SK-N-SH (cell line): ENCODE measurements around the gene KCND1. TPM values are rescaled to one million over a fixed set of nuclear protein-coding genes. Genes with fewer than 3 reads are reported as not detected.

ENCODE experiments used
- CTCF ChIA-PET: fragments of 300-600, 350-600 bp; formaldehyde crosslinking; extraction: SDS; loops from one replicate; lab custom pipeline; 2021; lab: Yijun Ruan, JAX
- POLR2A ChIA-PET: fragments of 350-600 bp; sonication (Branson Sonifier 250); formaldehyde crosslinking; extraction: SDS; loops from one replicate; lab custom pipeline; 2020; ENCODE audit warnings: antibody characterized with exemption, inconsistent platforms; lab: Yijun Ruan, JAX
- DNase-seq: peaks from one replicate; pipeline ENCODE4 v3.0.0; 2012
- H2AFZ ChIP-seq: fragments of 200-600 bp; sonication (generic); 2 replicates; pipeline ENCODE4 v1.8.1; 2016; ENCODE audit warnings: antibody characterized with exemption, mild to moderate bottlenecking, low read depth
- H3F3A ChIP-seq: fragments of 200-600 bp; sonication (generic); replicated peaks from 2 replicates; pipeline ENCODE3; 2016; ENCODE audit warnings: antibody characterized with exemption, mild to moderate bottlenecking; ENCODE audit not compliant: insufficient read depth
- H3K27ac ChIP-seq, 2 experiments: fragments of 200-500 bp in 1 of 2; fragments of 200-600 bp in 1 of 2; sonication (Bioruptor generic) in 1 of 2; sonication (generic), shearing (Covaris generic) in 1 of 2; 2 replicates each; pipeline versions ENCODE4 v1.5.1 to v1.6.1; 2014 to 2016; ENCODE audit warnings: low read depth in 2 of 2, inconsistent platforms in 1 of 2, low read length in 1 of 2, mild to moderate bottlenecking in 1 of 2, mixed read lengths in 1 of 2
- H3K27me3 ChIP-seq: fragments of 200-600 bp; sonication (generic), shearing (Covaris generic); 2 replicates; pipeline ENCODE4 v1.6.1; 2016; ENCODE audit warnings: mixed run types; ENCODE audit not compliant: insufficient read depth
- H3K36me3 ChIP-seq, 2 experiments: fragments of 200-500 bp in 1 of 2; fragments of 200-600 bp in 1 of 2; sonication (Bioruptor generic) in 1 of 2; sonication (generic) in 1 of 2; replicated peaks in 1 of 2; 2 replicates each; pipeline versions ENCODE3 to v1.5.1; 2014 to 2016; ENCODE audit warnings: low read length in 1 of 2, mild to moderate bottlenecking in 1 of 2; ENCODE audit not compliant: insufficient read depth in 2 of 2, control insufficient read depth in 1 of 2
- H3K4me1 ChIP-seq, 2 experiments: fragments of 200-500 bp in 1 of 2; fragments of 200-600 bp in 1 of 2; sonication (Bioruptor generic) in 1 of 2; sonication (generic), shearing (Covaris generic) in 1 of 2; 2 replicates each; pipeline versions ENCODE4 v1.5.1 to v1.6.1; 2014 to 2016; ENCODE audit warnings: low read depth in 1 of 2, low read length in 1 of 2, mixed run types in 1 of 2; ENCODE audit not compliant: insufficient read depth in 2 of 2, control insufficient read depth in 1 of 2
- H3K4me2 ChIP-seq: fragments of 200-600 bp; sonication (generic), shearing (Covaris generic); 2 replicates; pipeline ENCODE4 v1.6.1; 2017; ENCODE audit warnings: mixed run types
- H3K4me3 ChIP-seq, 2 experiments: fragments of 200-500 bp in 1 of 2; fragments of 200-600 bp in 1 of 2; sonication (Bioruptor generic) in 1 of 2; sonication (generic), shearing (Covaris generic) in 1 of 2; 2 replicates each; pipeline versions ENCODE4 v1.5.1 to v1.8.1; 2014 to 2016; ENCODE audit warnings: low read depth in 2 of 2, inconsistent platforms in 1 of 2, low read length in 1 of 2, mild to moderate bottlenecking in 1 of 2, mixed read lengths in 1 of 2, moderate library complexity in 1 of 2
- H3K79me2 ChIP-seq: fragments of 200-600 bp; sonication (generic); 2 replicates; pipeline ENCODE4 v1.8.1; 2017; ENCODE audit warnings: mild to moderate bottlenecking; ENCODE audit not compliant: insufficient read depth
- H3K9ac ChIP-seq: fragments of 200-600 bp; sonication (generic); 2 replicates; pipeline ENCODE4 v1.6.1; 2017; ENCODE audit warnings: mixed run types
- H3K9me2 ChIP-seq: fragments of 200-600 bp; sonication (generic); 2 replicates; pipeline ENCODE4 v1.6.1; 2017; ENCODE audit warnings: mixed run types
- H3K9me3 ChIP-seq: fragments of 200-600 bp; sonication (generic); 2 replicates; pipeline ENCODE4 v1.6.1; 2017; ENCODE audit warnings: mixed run types, mild to moderate bottlenecking, moderate library complexity
- H4K20me1 ChIP-seq: fragments of 200-600 bp; sonication (generic); 2 replicates; pipeline ENCODE4 v1.6.1; 2017; ENCODE audit warnings: mild to moderate bottlenecking, mixed run types; ENCODE audit not compliant: insufficient read depth
- CHD2 ChIP-seq: fragments of 150-350 bp; IDR thresholded peaks from 2 replicates; pipeline ENCODE4 v1.6.1; 2018; ENCODE audit warnings: low read length; ENCODE audit not compliant: partially characterized antibody
- ELF1 ChIP-seq: IDR thresholded peaks from 2 replicates; pipeline ENCODE4 v1.4.0; 2012
- EP300 ChIP-seq, 2 experiments: IDR thresholded peaks; 2 replicates each; pipeline versions ENCODE4 v1.4.0 to v1.6.1; 2012; ENCODE audit warnings: borderline replicate concordance in 1 of 2, low read depth in 1 of 2, low read length in 1 of 2
- GATA2 ChIP-seq: sonication (generic); formaldehyde crosslinking; IDR thresholded peaks from 2 replicates; pipeline ENCODE4 v1.5.0; 2020; ENCODE audit warnings: mild to moderate bottlenecking, missing genetic modification reagents
- IRF3 ChIP-seq: fragments of 150-350 bp; IDR thresholded peaks from 2 replicates; pipeline ENCODE4 v1.6.1; 2016; ENCODE audit warnings: mild to moderate bottlenecking, low read depth, low read length
- JUND ChIP-seq: IDR thresholded peaks from 2 replicates; pipeline ENCODE4 v1.4.0; 2012
- MEF2A ChIP-seq: IDR thresholded peaks from 2 replicates; pipeline ENCODE4 v1.4.0; 2012; ENCODE audit warnings: low read depth, borderline replicate concordance
- NFIC ChIP-seq: IDR thresholded peaks from 2 replicates; pipeline ENCODE4 v1.4.0; 2012; ENCODE audit warnings: borderline replicate concordance
- SIN3A ChIP-seq: IDR thresholded peaks from 2 replicates; pipeline ENCODE4 v1.6.1; 2012; ENCODE audit warnings: low read depth, mild to moderate bottlenecking, low read length, moderate library complexity, borderline replicate concordance
- TEAD4 ChIP-seq: IDR thresholded peaks from 2 replicates; pipeline ENCODE4 v1.4.0; 2012; ENCODE audit warnings: mild to moderate bottlenecking, borderline replicate concordance; ENCODE audit not compliant: insufficient read depth
- WGBS: methylation state at CpG from one replicate; pipeline ENCODE4 v1.1.6; 2017; ENCODE audit warnings: low lambda C conversion rate; 5-methylcytosine and 5-hydroxymethylcytosine counted together
- polyA plus RNA-seq, 3 experiments: library from polyadenylated mRNA; depleted of rRNA; stranded (reverse); fragments of >200 nt; gene quantifications; 2 replicates each; pipeline ENCODE4 v1.2.3, GENCODE V29; 2012
- TF ChIP-seq, protein P1 (sequence below): fragments of 150-350 bp; IDR thresholded peaks from 2 replicates; pipeline ENCODE4 v1.6.1; 2017; ENCODE audit warnings: antibody characterized with exemption, low read length, low read depth, borderline replicate concordance

KCND1 gene
- 0.99 and 1.2 TPM in 2 replicates for polyA plus RNA-seq (2012; rRNA removed)
- 0.68 and 0.93 TPM in 2 replicates for polyA plus RNA-seq (2012; cell fraction: cytosol; rRNA removed)
- 5.7 TPM in 2 replicates for polyA plus RNA-seq (2012; cell fraction: nucleus; rRNA removed)

DNA sequence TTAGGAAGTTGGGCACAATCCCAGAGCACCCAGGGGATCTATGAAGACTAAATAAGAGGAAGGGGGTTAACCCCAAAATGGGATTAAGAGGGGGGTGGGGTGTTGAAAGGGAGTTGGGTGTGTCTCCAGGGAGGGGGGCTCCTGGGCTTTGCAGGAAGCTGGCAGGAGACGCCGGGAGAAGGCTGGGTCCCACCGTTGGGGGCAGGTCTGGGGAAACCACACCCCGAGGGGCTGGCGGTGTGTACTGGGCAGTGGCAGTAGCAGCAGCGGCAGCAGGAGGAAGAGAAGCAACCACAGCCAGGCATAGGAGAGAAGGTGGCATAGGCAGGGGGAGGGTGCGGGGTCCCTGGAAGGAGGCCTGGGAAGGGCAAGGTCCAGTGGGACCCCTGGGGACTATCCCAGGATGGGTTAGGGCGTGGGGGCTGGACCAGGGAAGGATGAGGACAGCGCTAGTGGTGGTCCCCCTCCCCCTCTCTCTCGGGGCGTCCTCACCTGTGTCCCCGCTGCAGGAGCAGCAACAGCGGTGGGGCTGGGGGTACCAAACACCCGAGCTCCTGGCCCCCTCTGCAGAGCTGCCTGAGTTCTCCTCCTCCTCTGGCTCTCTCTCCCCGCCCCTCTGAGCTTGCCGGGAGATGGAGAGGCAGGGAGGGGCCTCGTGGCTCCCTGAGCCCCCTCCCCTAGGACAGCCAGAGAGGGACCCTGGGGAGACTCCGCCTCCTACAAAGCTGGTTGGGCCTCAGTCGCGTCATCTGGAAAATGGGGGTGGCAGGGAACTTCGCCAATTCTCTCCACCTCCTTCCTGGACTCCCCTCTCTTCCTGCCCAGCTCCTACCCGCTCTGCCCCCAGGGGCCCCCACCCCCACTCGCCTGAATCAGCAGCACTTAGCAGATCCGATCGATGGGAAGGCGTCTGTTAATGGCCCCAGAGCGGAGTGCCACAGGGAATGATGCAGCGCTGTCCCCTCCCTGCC, at the start of gene KCND1:
TSS of gene KCND1 (minus strand) at position 596 of the 971 bp plus-strand sequence. CDS start 1,573 bp downstream, outside the sequence.
- H3K79me2 ChIP-seq, result no peaks in the 10 kb centered on the region
- peaks cover 0 to 17% of the 10 kb centered on the region in 2 experiments for H3K36me3 ChIP-seq
- peaks cover 20% of the 10 kb centered on the region; the same call in 1 of the 2 replicates for H3K27me3 ChIP-seq
- H3K9ac ChIP-seq, result no peak within 1 kb of the TSS
- peak; percentile 78 for DNase-seq
- peak within 1 kb of the TSS in 1 of 2 experiments; percentile 30; a peak in 1 of 4 replicates for H3K27ac ChIP-seq
- no peaks in the 10 kb centered on the region for H4K20me1 ChIP-seq
- CTCF ChIA-PET, result interaction anchor here (0.6 to 2.0 kb wide), 12 partner anchors 9 to 89 kb away, joined by 3 to 14 read pairs (median 4); partner anchors contain the start of gene GRIPAP1
- peak within 1 kb of the TSS; percentile 55 for H3K4me2 ChIP-seq
- H3K9me3 ChIP-seq, result no peaks in the 10 kb centered on the region
- POLR2A ChIA-PET, result interaction anchor here (1.4 kb wide), 2 partner anchors 10 to 13 kb away, joined by 6 to 9 read pairs; partner anchors contain the start of gene OTUD5
- WGBS, result 16% methylated on average over 15 of the region's 28 CpGs
- H2AFZ ChIP-seq, result no peak within 1 kb of the TSS
- peaks cover 0 to 12% of the 10 kb centered on the region in 2 experiments; a peak in 1 of 4 replicates for H3K4me1 ChIP-seq
- H3F3A ChIP-seq, result no peaks in the 10 kb centered on the region
- TF ChIP-seq, protein P1, sequence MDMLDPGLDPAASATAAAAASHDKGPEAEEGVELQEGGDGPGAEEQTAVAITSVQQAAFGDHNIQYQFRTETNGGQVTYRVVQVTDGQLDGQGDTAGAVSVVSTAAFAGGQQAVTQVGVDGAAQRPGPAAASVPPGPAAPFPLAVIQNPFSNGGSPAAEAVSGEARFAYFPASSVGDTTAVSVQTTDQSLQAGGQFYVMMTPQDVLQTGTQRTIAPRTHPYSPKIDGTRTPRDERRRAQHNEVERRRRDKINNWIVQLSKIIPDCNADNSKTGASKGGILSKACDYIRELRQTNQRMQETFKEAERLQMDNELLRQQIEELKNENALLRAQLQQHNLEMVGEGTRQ, result no peak
- TF ChIP-seq JUND (peak; percentile 12; the same call in 1 of the 2 replicates), SIN3A (no peak), GATA2 (CRISPR knock-in tag) (no peak), EP300 (IDR thresholded peaks at IDR 0.05; ENCODE audit: borderline replicate concordance in 1 of 2, low read depth in 1 of 2, low read length in 1 of 2) (no peak), NFIC (0 out of 2 replicates have a peak, but pooled peaks have one; percentile 5), ELF1 (no peak)
- H3K9me2 ChIP-seq, result no peaks in the 10 kb centered on the region
- H3K4me3 ChIP-seq, result peak within 1 kb of the TSS; percentile 37 to 44; a peak in 3 of 4 replicates

- H3K4me2 ChIP-seq, result no peak overlapping the region
- H3K36me3 ChIP-seq, result no peaks in the 10 kb centered on the region
- H3K9me2 ChIP-seq, result no peaks in the 10 kb centered on the region
- 34% methylated on average over 7 of the region's 7 CpGs for WGBS
- H3K9ac ChIP-seq, result no peak overlapping the region
- no peak for TF ChIP-seq TEAD4
- no peak for TF ChIP-seq CHD2
- no peak for TF ChIP-seq MEF2A
- TF ChIP-seq IRF3, result no peak
- ChIA-PET POLR2A (no interaction called here), CTCF (no interaction called here)
- no peak overlapping the region for H3K4me3 ChIP-seq
- H3F3A ChIP-seq, result peaks cover 4% of the 10 kb centered on the region
- H3K27ac ChIP-seq, result no peak overlapping the region
- no peaks in the 10 kb centered on the region for H3K79me2 ChIP-seq
- H3K9me3 ChIP-seq, result no peaks in the 10 kb centered on the region
- H4K20me1 ChIP-seq, result no peaks in the 10 kb centered on the region
- H3K4me1 ChIP-seq, result no peaks in the 10 kb centered on the region
- DNase-seq, result no peak
- peaks cover 26% of the 10 kb centered on the region; the same call in 1 of the 2 replicates for H3K27me3 ChIP-seq
- H2AFZ ChIP-seq, result no peak overlapping the region
Measured at GRCh38 chrX:49019599-49020249, 48.1 kb upstream of the KCND1 start.
